Left cardiac atrium (tissue), 4 donors: ENCODE measurements around the gene TRIM8. TPM values are rescaled to one million over a fixed set of nuclear protein-coding genes. Genes with fewer than 3 reads are reported as not detected.
"Not testable (repeated sequence)": the region's sequence is repeated elsewhere in the genome, so short reads cannot be mapped to it uniquely, and the experiment has no call there.

Source experiments
- ATAC-seq, 2 donors: fragments of 200-7000 bp; cut with Tn5 transposase; one replicate each; pipeline ENCODE4 v1.9.1; 2020; ENCODE audit warnings: mild to moderate bottlenecking in 2 of 2, moderate library complexity in 2 of 2
- DNase-seq: peaks from one replicate; pipeline ENCODE4 v3.0.0-alpha.2; 2020
- intact Hi-C, 2 donors: fragments of 100-400 bp; cut with DNase I; formaldehyde crosslinking; loops; one replicate each; pipeline versions ENCODE4 v1.14.1 to v1.15.1; 2022 to 2023
- total RNA-seq, 2 donors: library from RNA; stranded (reverse); fragmentation: NEBNext Ultra II Directional; extraction: Animal tissue kit (Norgen Biotek cat#: 25700); gene quantifications; one replicate each; pipeline ENCODE4 v1.2.1, GENCODE V29; 2021
- donor health status: DM: no; HTN: yes; CAD: no.
- donor health status: DM: no; HTN: yes; CAD: no; lungs with severe emphysema.
- donor health status: DM: yes; HTN: yes; CAD: no.
- donor health status: Dilated cardiomyopathy.

TRIM8 gene
- total RNA-seq, 2 donors from 2014 or later, result 104 to 108 TPM

- ATAC-seq (no peak), DNase-seq (no peak)
- intact Hi-C loops, result no loop called here
Measured at GRCh38 chr10:102676534-102677315, 32.4 kb downstream of the TRIM8 start.

- intact Hi-C loops, result no loop called here
- ATAC-seq, result no peak
Measured at GRCh38 chr10:102677331-102678067, 33.2 kb downstream of the TRIM8 start.

GRCh38 chr10:102678068-102678400 lies 33.8 kb downstream of the TRIM8 start:
- no peak for ATAC-seq
- no peak for DNase-seq
- intact Hi-C loops, result no loop called here

More at GRCh38 chr10:102677331-102678067, 33.2 kb downstream of the TRIM8 start:
- DNase-seq, result no peak

GRCh38 chr10:102678842-102679289 lies 34.6 kb downstream of the TRIM8 start:
- DNase-seq (peak; percentile 67), ATAC-seq (peak; percentile 61 to 64)
- intact Hi-C loops, result no loop called here

GRCh38 chr10:102679596-102679995 lies 35.3 kb downstream of the TRIM8 start:
- no peak for ATAC-seq
- intact Hi-C loops, result no loop called here

GRCh38 chr10:102681696-102682095 lies 37.4 kb downstream of the TRIM8 start:
- no peak for DNase-seq
- intact Hi-C loops, result no loop called here
- ATAC-seq, result no peak

More at GRCh38 chr10:102679596-102679995, 35.3 kb downstream of the TRIM8 start:
- DNase-seq, result no peak

GRCh38 chr10:102682416-102682815 lies 38.1 kb downstream of the TRIM8 start:
- DNase-seq (no peak), ATAC-seq (no peak)
- intact Hi-C loops, result no loop called here

GRCh38 chr10:102682981-102683380 lies 38.7 kb downstream of the TRIM8 start:
- DNase-seq (no peak), ATAC-seq (no peak)
- intact Hi-C loops, result no loop called here

GRCh38 chr10:102683736-102684135 lies 39.5 kb downstream of the TRIM8 start:
- intact Hi-C loops, result no loop called here

GRCh38 chr10:102691285-102692066 lies 47.2 kb downstream of the TRIM8 start:
- ATAC-seq, result peak in 1 of 2 donors; percentile 30
- intact Hi-C loops, result no loop called here
- no peak for DNase-seq

More at GRCh38 chr10:102683736-102684135, 39.5 kb downstream of the TRIM8 start:
- ATAC-seq, result no peak
- DNase-seq, result no peak

- intact Hi-C loops, DNase-seq, ATAC-seq: not testable (repeated sequence)
Measured at GRCh38 chr10:102695401-102695800, 51.1 kb downstream of the TRIM8 start.

- intact Hi-C loops, result no loop called here
- no peak for ATAC-seq
- DNase-seq, result no peak
Measured at GRCh38 chr10:102696736-102697135, 52.5 kb downstream of the TRIM8 start.

- DNase-seq (no peak), ATAC-seq (no peak)
- intact Hi-C loops, result no loop called here
Measured at GRCh38 chr10:102698894-102699293, 54.6 kb downstream of the TRIM8 start.

GRCh38 chr10:102701272-102701671 lies 57.0 kb downstream of the TRIM8 start:
- intact Hi-C loops, result no loop called here
- peak in 1 of 2 donors; percentile 72 for ATAC-seq
- DNase-seq, result no peak

- ATAC-seq (no peak), DNase-seq (no peak)
- intact Hi-C loops, result no loop called here
Measured at GRCh38 chr10:102701796-102702195, 57.5 kb downstream of the TRIM8 start.

GRCh38 chr10:102702742-102703141 lies 58.5 kb downstream of the TRIM8 start:
- intact Hi-C loops, result no loop called here
- ATAC-seq (no peak), DNase-seq (no peak)

GRCh38 chr10:102704915-102705314 lies 60.6 kb downstream of the TRIM8 start:
- ATAC-seq (no peak), DNase-seq (no peak)
- intact Hi-C loops, result no loop called here

- ATAC-seq, result no peak
- no peak for DNase-seq
- intact Hi-C loops, result no loop called here
Measured at GRCh38 chr10:102705531-102705930, 61.3 kb downstream of the TRIM8 start.
